ENCODE results near the gene NADK.
A peak's percentile ranks its signal among the peaks of the same experiment; 100 is the strongest.
"Not testable (repeated sequence)": the region's sequence is repeated elsewhere in the genome, so short reads cannot be mapped to it uniquely, and the experiment has no call there.

The NADK gene

GRCh38 chr1:1761504-1762376 is 16.5 kb downstream of the NADK start:
- DNase-seq, result no peak

- DNase-seq, result no peak
These were observed 17.6 kb downstream of the NADK start for GRCh38 chr1:1760715-1761114.

GRCh38 chr1:1760345-1760650 is 18.0 kb downstream of the NADK start:
- no peak for DNase-seq

GRCh38 chr1:1759456-1760344 is 18.6 kb downstream of the NADK start:
- no peak for DNase-seq

GRCh38 chr1:1758692-1759455 is 19.4 kb downstream of the NADK start:
- no peak for DNase-seq

GRCh38 chr1:1758059-1758621 is 20.1 kb downstream of the NADK start:
- DNase-seq, result peak; percentile 21 to 46

- DNase-seq, result no peak
These were observed 20.7 kb downstream of the NADK start for GRCh38 chr1:1757422-1758058.

- DNase-seq, result no peak
These were observed 21.4 kb downstream of the NADK start for GRCh38 chr1:1756661-1757421.

- no peak for DNase-seq
These were observed 22.4 kb downstream of the NADK start for GRCh38 chr1:1755852-1756251.

GRCh38 chr1:1755426-1755825 is 22.8 kb downstream of the NADK start:
- DNase-seq, result no peak

- no peak for DNase-seq
These were observed 24.0 kb downstream of the NADK start for GRCh38 chr1:1754051-1754815.

- no peak for DNase-seq
These were observed 24.7 kb downstream of the NADK start for GRCh38 chr1:1753607-1754005.

GRCh38 chr1:1752636-1753606 is 25.3 kb downstream of the NADK start:
- DNase-seq, result no peak

GRCh38 chr1:1752190-1752589 is 26.1 kb downstream of the NADK start:
- DNase-seq, result no peak

GRCh38 chr1:1749941-1750340 is 28.3 kb downstream of the NADK start:
- DNase-seq, result not testable (repeated sequence)

GRCh38 chr1:1748686-1749321 is 29.5 kb downstream of the NADK start:
- DNase-seq, result no peak

GRCh38 chr1:1746566-1746909 is 31.7 kb downstream of the NADK start:
- DNase-seq, result not testable (repeated sequence)

GRCh38 chr1:1745651-1746565 is 32.4 kb downstream of the NADK start:
- peak; percentile 65 to 88 for DNase-seq

All from inflammatory macrophage (primary cell).